Neural cell (in vitro differentiated cells): ENCODE measurements around the gene MED8. TPM values are rescaled to one million over a fixed set of nuclear protein-coding genes. Genes with fewer than 3 reads are reported as not detected.

ENCODE experiments used
- H2AFZ ChIP-seq: fragments of 200-600, 300-800 bp; sonication (generic), shearing (Covaris generic); 2 replicates; pipeline ENCODE4 v1.6.0; 2014; ENCODE audit warnings: low read depth, mild to moderate bottlenecking, antibody characterized with exemption, low read length, moderate library complexity
- H3F3A ChIP-seq: fragments of 200-600 bp; shearing (Covaris generic); 2 replicates; pipeline ENCODE4 v1.6.1; 2016; ENCODE audit warnings: mild to moderate bottlenecking, moderate library complexity, mixed read lengths, antibody characterized with exemption, low read length; ENCODE audit not compliant: insufficient read depth, poor library complexity, severe bottlenecking
- H3K27ac ChIP-seq: fragments of 200-600, 300-800 bp; sonication (generic), shearing (Covaris generic); 2 replicates; pipeline ENCODE4 v1.5.1; 2014; ENCODE audit warnings: mild to moderate bottlenecking, low read length, moderate library complexity
- H3K27me3 ChIP-seq: fragments of 300-800, 200-600 bp; sonication (generic), shearing (Covaris generic); 2 replicates; pipeline ENCODE4 v1.6.0; 2014; ENCODE audit warnings: mild to moderate bottlenecking, low read depth, low read length, moderate library complexity; ENCODE audit not compliant: insufficient read depth
- H3K36me3 ChIP-seq: fragments of 300-800, 200-600 bp; sonication (generic), shearing (Covaris generic); 2 replicates; pipeline ENCODE4 v1.5.1; 2014; ENCODE audit warnings: mild to moderate bottlenecking, antibody characterized with exemption, low read length, moderate library complexity; ENCODE audit not compliant: insufficient read depth
- H3K4me2 ChIP-seq: fragments of 300-800, 200-600 bp; sonication (generic), shearing (Covaris generic); 2 replicates; pipeline ENCODE4 v1.6.0; 2014; ENCODE audit warnings: mild to moderate bottlenecking, low read length
- H3K4me3 ChIP-seq: fragments of 300-800, 200-600 bp; sonication (generic), shearing (Covaris generic); 2 replicates; pipeline ENCODE4 v1.5.1; 2014; ENCODE audit warnings: mild to moderate bottlenecking, low read length, moderate library complexity
- H3K79me2 ChIP-seq: fragments of 200-600 bp; shearing (Covaris generic); replicated peaks from 2 replicates; pipeline ENCODE4 v1.6.0; 2014; ENCODE audit warnings: mild to moderate bottlenecking, low read length, moderate library complexity; ENCODE audit not compliant: insufficient read depth
- H3K9ac ChIP-seq: fragments of 300-800, 200-600 bp; sonication (generic), shearing (Covaris generic); 2 replicates; pipeline ENCODE4 v1.6.1; 2016; ENCODE audit warnings: mild to moderate bottlenecking, low read length, mixed read lengths
- H3K9me2 ChIP-seq: fragments of 200-600 bp; shearing (Covaris generic); 2 replicates; pipeline ENCODE4 v1.6.1; 2016; ENCODE audit warnings: mild to moderate bottlenecking, low read length, mixed read lengths; ENCODE audit not compliant: insufficient read depth
- H3K9me3 ChIP-seq: fragments of 200-600, 300-800 bp; sonication (generic), shearing (Covaris generic); 2 replicates; pipeline ENCODE4 v1.6.1; 2016; ENCODE audit warnings: mild to moderate bottlenecking, mixed run types, low read length, moderate library complexity, mixed read lengths
- H4K20me1 ChIP-seq: fragments of 200-600 bp; shearing (Covaris generic); 2 replicates; pipeline ENCODE4 v1.6.1; 2016; ENCODE audit warnings: mild to moderate bottlenecking, mixed run types; ENCODE audit not compliant: insufficient read depth
- CTCF ChIP-seq: fragments of 450-650 bp; IDR thresholded peaks from 2 replicates; pipeline ENCODE4 v1.5.1; 2014; ENCODE audit warnings: antibody characterized with exemption, mild to moderate bottlenecking, moderate library complexity; ENCODE audit not compliant: poor library complexity, severe bottlenecking
- EP300 ChIP-seq: fragments of 450-650 bp; conservative IDR thresholded peaks from 2 replicates; pipeline ENCODE4 v1.6.1; 2014; ENCODE audit warnings: antibody characterized with exemption, mild to moderate bottlenecking, moderate library complexity; ENCODE audit not compliant: poor library complexity, severe bottlenecking
- EZH2 ChIP-seq: fragments of 200-600, 300-800 bp; shearing (Covaris generic), sonication (generic); IDR thresholded peaks from 2 replicates; pipeline ENCODE4 v1.6.1; 2014; ENCODE audit warnings: antibody characterized with exemption, low read length, borderline replicate concordance, mild to moderate bottlenecking; ENCODE audit not compliant: insufficient read depth, poor library complexity, severe bottlenecking
- MXI1 ChIP-seq: fragments of 450-650 bp; conservative IDR thresholded peaks from 2 replicates; pipeline ENCODE4 v1.6.1; 2014; ENCODE audit warnings: antibody characterized with exemption, mild to moderate bottlenecking; ENCODE audit not compliant: poor library complexity, severe bottlenecking
- POLR2AphosphoS5 ChIP-seq: IDR thresholded peaks from 2 replicates; pipeline ENCODE4 v1.6.1; 2012
- RAD21 ChIP-seq: fragments of 450-650 bp; conservative IDR thresholded peaks from 2 replicates; pipeline ENCODE4 v1.6.1; 2014; ENCODE audit warnings: antibody characterized with exemption, mild to moderate bottlenecking, moderate library complexity
- REST ChIP-seq: IDR thresholded peaks from 2 replicates; pipeline ENCODE4 v1.6.1; 2012; ENCODE audit warnings: borderline replicate concordance
- SMC3 ChIP-seq: fragments of 450-650 bp; conservative IDR thresholded peaks from 2 replicates; pipeline ENCODE4 v1.6.1; 2014; ENCODE audit warnings: antibody characterized with exemption, mild to moderate bottlenecking, moderate library complexity; ENCODE audit not compliant: poor library complexity
- TAF1 ChIP-seq: IDR thresholded peaks from 2 replicates; pipeline ENCODE4 v1.6.1; 2012; ENCODE audit warnings: low read depth
- polyA plus RNA-seq: library from polyadenylated mRNA; depleted of rRNA; stranded (reverse); fragments of >200 nt; gene quantifications from 2 replicates; pipeline ENCODE4 v1.2.3, GENCODE V29; 2014

MED8 gene
- polyA plus RNA-seq, 1 donor from 2014 or later = 59.2 TPM

- Histone ChIP-seq H3K27me3 (no peaks in the 10 kb centered on the region), H3K36me3 (no peaks in the 10 kb centered on the region), H2AFZ (no peak overlapping the region), H3K9me2 (no peaks in the 10 kb centered on the region), H4K20me1 (no peaks in the 10 kb centered on the region), H3F3A (no peaks in the 10 kb centered on the region), H3K9ac (no peak overlapping the region), H3K4me2 (no peak overlapping the region), H3K4me3 (no peak overlapping the region), H3K79me2 (no peaks in the 10 kb centered on the region), H3K27ac (no peak overlapping the region), H3K9me3 (no peaks in the 10 kb centered on the region)
- TF ChIP-seq MXI1 (no peak), POLR2AphosphoS5 (no peak), SMC3 (no peak), EP300 (no peak), RAD21 (no peak)
These were observed 11.8 kb downstream of the MED8 start for GRCh38 chr1:43377831-43378230.

GRCh38 chr1:43376723-43377235 is 12.8 kb downstream of the MED8 start:
- Histone ChIP-seq H3K27ac (no peak overlapping the region), H3K36me3 (no peaks in the 10 kb centered on the region), H2AFZ (no peak overlapping the region), H3K9ac (no peak overlapping the region), H3K9me2 (no peaks in the 10 kb centered on the region), H3K27me3 (no peaks in the 10 kb centered on the region), H3K79me2 (no peaks in the 10 kb centered on the region), H3F3A (no peaks in the 10 kb centered on the region), H3K9me3 (no peaks in the 10 kb centered on the region), H3K4me3 (no peak overlapping the region), H4K20me1 (no peaks in the 10 kb centered on the region), H3K4me2 (no peak overlapping the region)
- TF ChIP-seq EZH2 (no peak), RAD21 (no peak), REST (no peak), EP300 (no peak), SMC3 (no peak), CTCF (no peak), POLR2AphosphoS5 (no peak), TAF1 (no peak), MXI1 (no peak)
